Measurements from ENCODE around the gene KRTAP4-8. TPM values are rescaled to one million over a fixed set of nuclear protein-coding genes. Genes with fewer than 3 reads are reported as not detected.
A peak's percentile ranks its signal among the peaks of the same experiment; 100 is the strongest.
"Not testable (repeated sequence)": the region's sequence is repeated elsewhere in the genome, so short reads cannot be mapped to it uniquely, and the experiment has no call there.

The KRTAP4-8 gene
- total RNA-seq, 1 donor from 2014 or later: not detected

GRCh38 chr17:41101586-41102259 is 3.8 kb upstream of the KRTAP4-8 start, which contains the start of gene KRTAP4-16:
Gene KRTAP4-16 (minus strand): TSS chr17:41102209. CDS start chr17:41102209, 0 bp downstream.
- peak; percentile 23 for DNase-seq
- no peak within 1 kb of the TSS for H3K27ac Mint-ChIP-seq (ENCODE audit: unreplicated experiment)
- H3K4me3 Mint-ChIP-seq (ENCODE audit: unreplicated experiment): no peak within 1 kb of the TSS
- H3K36me3 Mint-ChIP-seq (ENCODE audit: unreplicated experiment): peaks cover 24% of the 10 kb centered on the region
- TF ChIP-seq, protein P1, sequence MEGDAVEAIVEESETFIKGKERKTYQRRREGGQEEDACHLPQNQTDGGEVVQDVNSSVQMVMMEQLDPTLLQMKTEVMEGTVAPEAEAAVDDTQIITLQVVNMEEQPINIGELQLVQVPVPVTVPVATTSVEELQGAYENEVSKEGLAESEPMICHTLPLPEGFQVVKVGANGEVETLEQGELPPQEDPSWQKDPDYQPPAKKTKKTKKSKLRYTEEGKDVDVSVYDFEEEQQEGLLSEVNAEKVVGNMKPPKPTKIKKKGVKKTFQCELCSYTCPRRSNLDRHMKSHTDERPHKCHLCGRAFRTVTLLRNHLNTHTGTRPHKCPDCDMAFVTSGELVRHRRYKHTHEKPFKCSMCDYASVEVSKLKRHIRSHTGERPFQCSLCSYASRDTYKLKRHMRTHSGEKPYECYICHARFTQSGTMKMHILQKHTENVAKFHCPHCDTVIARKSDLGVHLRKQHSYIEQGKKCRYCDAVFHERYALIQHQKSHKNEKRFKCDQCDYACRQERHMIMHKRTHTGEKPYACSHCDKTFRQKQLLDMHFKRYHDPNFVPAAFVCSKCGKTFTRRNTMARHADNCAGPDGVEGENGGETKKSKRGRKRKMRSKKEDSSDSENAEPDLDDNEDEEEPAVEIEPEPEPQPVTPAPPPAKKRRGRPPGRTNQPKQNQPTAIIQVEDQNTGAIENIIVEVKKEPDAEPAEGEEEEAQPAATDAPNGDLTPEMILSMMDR (IDR thresholded peaks at IDR 0.05; ENCODE audit: partially characterized antibody, unreplicated experiment): no peak
- H3K9me3 Mint-ChIP-seq (ENCODE audit: unreplicated experiment): peaks cover 21% of the 10 kb centered on the region
- H3K4me1 Mint-ChIP-seq (ENCODE audit: low read depth, unreplicated experiment): no peaks in the 10 kb centered on the region
- peaks cover 3% of the 10 kb centered on the region for H3K27me3 Mint-ChIP-seq (ENCODE audit: unreplicated experiment)

GRCh38 chr17:41099682-41100480 is 1.9 kb upstream of the KRTAP4-8 start:
- DNase-seq; H3K27me3 Mint-ChIP-seq (ENCODE audit: unreplicated experiment); H3K4me1 Mint-ChIP-seq (ENCODE audit: low read depth, unreplicated experiment); H3K4me3 Mint-ChIP-seq (ENCODE audit: unreplicated experiment); H3K27ac Mint-ChIP-seq (ENCODE audit: unreplicated experiment): not testable (repeated sequence)
- peaks cover 17% of the 10 kb centered on the region for H3K36me3 Mint-ChIP-seq (ENCODE audit: unreplicated experiment)
- peaks cover 16% of the 10 kb centered on the region for H3K9me3 Mint-ChIP-seq (ENCODE audit: unreplicated experiment)

GRCh38 chr17:41098481-41098880 is 539 bp upstream of the KRTAP4-8 start:
- H3K4me1 Mint-ChIP-seq (ENCODE audit: low read depth, unreplicated experiment): no peaks in the 10 kb centered on the region
- H3K9me3 Mint-ChIP-seq (ENCODE audit: unreplicated experiment): peaks cover 19% of the 10 kb centered on the region
- no peak overlapping the region for H3K27ac Mint-ChIP-seq (ENCODE audit: unreplicated experiment)
- TF ChIP-seq, protein P1 (IDR thresholded peaks at IDR 0.05; ENCODE audit: partially characterized antibody, unreplicated experiment): no peak
- H3K4me3 Mint-ChIP-seq (ENCODE audit: unreplicated experiment): no peak overlapping the region
- no peak for DNase-seq
- peaks cover 15% of the 10 kb centered on the region for H3K36me3 Mint-ChIP-seq (ENCODE audit: unreplicated experiment)
- no peaks in the 10 kb centered on the region for H3K27me3 Mint-ChIP-seq (ENCODE audit: unreplicated experiment)

- H3K9me3 Mint-ChIP-seq (ENCODE audit: unreplicated experiment): peaks cover 12% of the 10 kb centered on the region
- no peak overlapping the region for H3K27ac Mint-ChIP-seq (ENCODE audit: unreplicated experiment)
- TF ChIP-seq, protein P1 (IDR thresholded peaks at IDR 0.05; ENCODE audit: partially characterized antibody, unreplicated experiment): no peak
- no peak for DNase-seq
- H3K36me3 Mint-ChIP-seq (ENCODE audit: unreplicated experiment): peaks cover 11% of the 10 kb centered on the region
- no peak overlapping the region for H3K4me3 Mint-ChIP-seq (ENCODE audit: unreplicated experiment)
- H3K4me1 Mint-ChIP-seq (ENCODE audit: low read depth, unreplicated experiment): no peaks in the 10 kb centered on the region
- no peaks in the 10 kb centered on the region for H3K27me3 Mint-ChIP-seq (ENCODE audit: unreplicated experiment)
Measured at GRCh38 chr17:41096055-41096454, 1.9 kb downstream of the KRTAP4-8 start.

- not testable (repeated sequence) for H3K4me1 Mint-ChIP-seq (ENCODE audit: low read depth, unreplicated experiment); H3K27ac Mint-ChIP-seq (ENCODE audit: unreplicated experiment); H3K27me3 Mint-ChIP-seq (ENCODE audit: unreplicated experiment); DNase-seq; H3K9me3 Mint-ChIP-seq (ENCODE audit: unreplicated experiment); H3K4me3 Mint-ChIP-seq (ENCODE audit: unreplicated experiment)
- peaks cover 11% of the 10 kb centered on the region for H3K36me3 Mint-ChIP-seq (ENCODE audit: unreplicated experiment)
Measured at GRCh38 chr17:41088760-41089352, 9.1 kb downstream of the KRTAP4-8 start.

DNA sequence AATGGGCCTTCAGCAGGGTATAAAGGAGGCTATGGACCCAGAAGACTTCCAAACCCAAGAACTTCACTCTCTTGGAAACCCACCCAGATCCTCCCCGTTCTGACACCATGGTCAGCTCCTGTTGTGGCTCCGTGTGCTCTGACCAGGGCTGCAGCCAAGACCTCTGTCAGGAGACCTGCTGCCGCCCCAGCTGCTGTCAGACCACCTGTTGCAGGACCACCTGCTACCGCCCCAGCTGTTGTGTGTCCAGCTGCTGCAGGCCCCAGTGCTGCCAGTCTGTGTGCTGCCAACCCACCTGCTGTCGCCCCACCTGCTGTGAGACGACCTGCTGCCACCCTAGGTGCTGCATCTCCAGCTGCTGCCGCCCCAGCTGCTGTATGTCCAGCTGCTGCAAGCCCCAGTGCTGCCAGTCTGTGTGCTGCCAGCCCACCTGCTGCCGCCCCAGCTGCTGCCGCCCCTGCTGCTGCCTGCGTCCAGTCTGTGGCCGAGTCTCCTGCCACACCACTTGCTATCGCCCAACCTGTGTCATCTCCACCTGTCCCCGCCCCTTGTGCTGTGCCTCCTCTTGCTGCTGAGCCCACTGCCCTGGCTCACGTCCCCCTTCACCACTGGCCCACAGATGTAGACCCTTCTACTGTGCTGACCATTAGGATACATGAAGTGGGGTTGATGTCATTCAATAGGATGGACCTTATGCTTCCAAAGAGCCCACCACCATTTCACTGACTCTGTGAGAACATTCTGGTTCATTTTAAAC is 13.7 kb downstream of the KRTAP4-8 start, which contains the start of gene KRTAP4-7:
Gene KRTAP4-7 (plus strand): TSS at position 51 of the 757 bp plus-strand sequence. CDS start 57 bp downstream, at position 108.
- H3K4me3 Mint-ChIP-seq (ENCODE audit: unreplicated experiment); H3K9me3 Mint-ChIP-seq (ENCODE audit: unreplicated experiment); H3K4me1 Mint-ChIP-seq (ENCODE audit: low read depth, unreplicated experiment); DNase-seq; H3K36me3 Mint-ChIP-seq (ENCODE audit: unreplicated experiment); H3K27me3 Mint-ChIP-seq (ENCODE audit: unreplicated experiment); H3K27ac Mint-ChIP-seq (ENCODE audit: unreplicated experiment): not testable (repeated sequence)

- H3K4me1 Mint-ChIP-seq (ENCODE audit: low read depth, unreplicated experiment); H3K27me3 Mint-ChIP-seq (ENCODE audit: unreplicated experiment); DNase-seq; H3K36me3 Mint-ChIP-seq (ENCODE audit: unreplicated experiment); H3K27ac Mint-ChIP-seq (ENCODE audit: unreplicated experiment); H3K9me3 Mint-ChIP-seq (ENCODE audit: unreplicated experiment); H3K4me3 Mint-ChIP-seq (ENCODE audit: unreplicated experiment): not testable (repeated sequence)
Measured at GRCh38 chr17:41083427-41083826, 14.5 kb downstream of the KRTAP4-8 start.

All from glutamatergic neuron (in vitro differentiated cells).